ENCODE data around the gene AMN. TPM values are rescaled to one million over a fixed set of nuclear protein-coding genes. Genes with fewer than 3 reads are reported as not detected.

Gene AMN
- total and polyA plus RNA-seq, 9 of the 15 experiments (the other 6 are each of a cell fraction or from before 2014, with no cell fraction given), result 0.04 to 0.14 TPM; not detected in 7

DNA sequence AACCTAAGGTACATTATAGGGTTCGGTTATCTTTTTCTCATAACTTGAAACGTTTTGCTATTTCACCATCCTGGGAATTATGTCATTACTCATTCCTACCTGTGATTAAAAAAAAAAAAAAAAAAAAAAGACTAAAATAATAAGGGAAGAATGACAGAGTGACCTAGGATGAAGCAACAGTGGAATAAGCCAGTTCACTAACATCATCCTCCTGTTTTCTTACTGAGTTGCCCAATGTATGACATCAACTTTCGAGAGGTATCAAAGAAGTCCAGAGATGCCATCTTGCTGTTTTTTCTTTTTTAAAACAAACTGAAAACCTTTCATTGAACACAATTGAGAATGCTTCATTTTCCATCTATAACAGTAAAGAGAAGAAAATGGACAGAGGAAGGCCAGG lies 42.8 kb downstream of the AMN start:
- Histone ChIP-seq H3K9me3 (replicated peaks; ENCODE audit: control insufficient read depth, insufficient read depth, low read depth, low read length) (no peaks in the 10 kb centered on the region), H3K9me1 (ENCODE audit: control insufficient read depth, insufficient read depth, low read length) (no peaks in the 10 kb centered on the region), H3K27me3 (ENCODE audit: control insufficient read depth in 2 of 2, insufficient read depth in 2 of 2, low read length in 2 of 2) (no peaks in the 10 kb centered on the region), H3K4me3 (no peak overlapping the region), H3K4me1 (replicated peaks in 1 of 2; ENCODE audit: control insufficient read depth in 2 of 2, insufficient read depth in 2 of 2, low read length in 2 of 2) (peaks cover 0 to 5% of the 10 kb centered on the region in 2 experiments; a peak in 1 of 5 replicates), H3K9ac (ENCODE audit: insufficient read depth in 1 of 2, low read depth in 2 of 2, low read length in 2 of 2) (no peak overlapping the region), H3K27ac (ENCODE audit: extremely low read depth, low read depth, low read length) (no peak overlapping the region), H3K36me3 (ENCODE audit: control insufficient read depth, insufficient read depth, low read length) (peaks cover 49% of the 10 kb centered on the region; the same call in 2 of the 3 replicates), H4K20me1 (replicated peaks; ENCODE audit: control insufficient read depth, insufficient read depth, low read length) (no peaks in the 10 kb centered on the region), H2AFZ (ENCODE audit: low read depth, low read length) (no peak overlapping the region), H3K79me2 (ENCODE audit: control insufficient read depth, insufficient read depth, low read length) (no peaks in the 10 kb centered on the region), H3K4me2 (ENCODE audit: insufficient read depth, low read length) (no peak overlapping the region)
- DNase-seq (ENCODE audit: extremely low read depth in 1 of 4, low spot score in 3 of 4) (no peak), FAIRE-seq (no peak), ATAC-seq (no peak)
- CTCF ChIA-PET (ENCODE audit: low intra/inter-chr PET ratio), result no interaction called here
- POLR2A ChIA-PET, result no interaction called here
- in situ Hi-C loops (cut with MboI) (no loop called here), intact Hi-C loops (cut with micrococcal nuclease) (no loop called here)
- BruUV-seq (replicated peaks), result no TSS peak
- WGBS (ENCODE audit: insufficient coverage, low coverage, missing lambda C conversion rate), result 49% methylated on average over 3 of the region's 3 CpGs
- TF ChIP-seq POLR2G (IDR thresholded peaks at IDR 0.05; ENCODE audit: low read depth, low read length), result no peak
- no peak for TF ChIP-seq TEAD2 (tag; IDR thresholded peaks at IDR 0.05)
- TF ChIP-seq MTA2 (IDR thresholded peaks at IDR 0.05; ENCODE audit: low read depth), result no peak
- TF ChIP-seq NRF1 (conservative IDR thresholded peaks at IDR 0.05 in 1 of 2, IDR thresholded peaks at IDR 0.05 in 1 of 2), result no peak
- TF ChIP-seq, protein P1, sequence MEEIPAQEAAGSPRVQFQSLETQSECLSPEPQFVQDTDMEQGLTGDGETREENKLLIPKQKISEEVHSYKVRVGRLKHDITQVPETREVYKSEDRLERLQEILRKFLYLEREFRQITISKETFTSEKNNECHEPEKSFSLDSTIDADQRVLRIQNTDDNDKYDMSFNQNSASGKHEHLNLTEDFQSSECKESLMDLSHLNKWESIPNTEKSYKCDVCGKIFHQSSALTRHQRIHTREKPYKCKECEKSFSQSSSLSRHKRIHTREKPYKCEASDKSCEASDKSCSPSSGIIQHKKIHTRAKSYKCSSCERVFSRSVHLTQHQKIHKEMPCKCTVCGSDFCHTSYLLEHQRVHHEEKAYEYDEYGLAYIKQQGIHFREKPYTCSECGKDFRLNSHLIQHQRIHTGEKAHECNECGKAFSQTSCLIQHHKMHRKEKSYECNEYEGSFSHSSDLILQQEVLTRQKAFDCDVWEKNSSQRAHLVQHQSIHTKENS (CRISPR knock-in tag; IDR thresholded peaks at IDR 0.05), result no peak
- TF ChIP-seq EHMT2 (IDR thresholded peaks at IDR 0.05), result no peak
- no peak for TF ChIP-seq POLR2AphosphoS5 (IDR thresholded peaks at IDR 0.05; ENCODE audit: control insufficient read depth, insufficient read depth, low read depth, low read length)
- TF ChIP-seq, protein P2, sequence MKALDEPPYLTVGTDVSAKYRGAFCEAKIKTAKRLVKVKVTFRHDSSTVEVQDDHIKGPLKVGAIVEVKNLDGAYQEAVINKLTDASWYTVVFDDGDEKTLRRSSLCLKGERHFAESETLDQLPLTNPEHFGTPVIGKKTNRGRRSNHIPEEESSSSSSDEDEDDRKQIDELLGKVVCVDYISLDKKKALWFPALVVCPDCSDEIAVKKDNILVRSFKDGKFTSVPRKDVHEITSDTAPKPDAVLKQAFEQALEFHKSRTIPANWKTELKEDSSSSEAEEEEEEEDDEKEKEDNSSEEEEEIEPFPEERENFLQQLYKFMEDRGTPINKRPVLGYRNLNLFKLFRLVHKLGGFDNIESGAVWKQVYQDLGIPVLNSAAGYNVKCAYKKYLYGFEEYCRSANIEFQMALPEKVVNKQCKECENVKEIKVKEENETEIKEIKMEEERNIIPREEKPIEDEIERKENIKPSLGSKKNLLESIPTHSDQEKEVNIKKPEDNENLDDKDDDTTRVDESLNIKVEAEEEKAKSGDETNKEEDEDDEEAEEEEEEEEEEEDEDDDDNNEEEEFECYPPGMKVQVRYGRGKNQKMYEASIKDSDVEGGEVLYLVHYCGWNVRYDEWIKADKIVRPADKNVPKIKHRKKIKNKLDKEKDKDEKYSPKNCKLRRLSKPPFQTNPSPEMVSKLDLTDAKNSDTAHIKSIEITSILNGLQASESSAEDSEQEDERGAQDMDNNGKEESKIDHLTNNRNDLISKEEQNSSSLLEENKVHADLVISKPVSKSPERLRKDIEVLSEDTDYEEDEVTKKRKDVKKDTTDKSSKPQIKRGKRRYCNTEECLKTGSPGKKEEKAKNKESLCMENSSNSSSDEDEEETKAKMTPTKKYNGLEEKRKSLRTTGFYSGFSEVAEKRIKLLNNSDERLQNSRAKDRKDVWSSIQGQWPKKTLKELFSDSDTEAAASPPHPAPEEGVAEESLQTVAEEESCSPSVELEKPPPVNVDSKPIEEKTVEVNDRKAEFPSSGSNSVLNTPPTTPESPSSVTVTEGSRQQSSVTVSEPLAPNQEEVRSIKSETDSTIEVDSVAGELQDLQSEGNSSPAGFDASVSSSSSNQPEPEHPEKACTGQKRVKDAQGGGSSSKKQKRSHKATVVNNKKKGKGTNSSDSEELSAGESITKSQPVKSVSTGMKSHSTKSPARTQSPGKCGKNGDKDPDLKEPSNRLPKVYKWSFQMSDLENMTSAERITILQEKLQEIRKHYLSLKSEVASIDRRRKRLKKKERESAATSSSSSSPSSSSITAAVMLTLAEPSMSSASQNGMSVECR (CRISPR knock-in tag; IDR thresholded peaks at IDR 0.05), result no peak
- no peak for TF ChIP-seq TCFL5 (CRISPR knock-in tag; conservative IDR thresholded peaks at IDR 0.05)
- no peak for TF ChIP-seq ZNF41 (CRISPR knock-in tag; conservative IDR thresholded peaks at IDR 0.05)
- TF ChIP-seq, protein P3, sequence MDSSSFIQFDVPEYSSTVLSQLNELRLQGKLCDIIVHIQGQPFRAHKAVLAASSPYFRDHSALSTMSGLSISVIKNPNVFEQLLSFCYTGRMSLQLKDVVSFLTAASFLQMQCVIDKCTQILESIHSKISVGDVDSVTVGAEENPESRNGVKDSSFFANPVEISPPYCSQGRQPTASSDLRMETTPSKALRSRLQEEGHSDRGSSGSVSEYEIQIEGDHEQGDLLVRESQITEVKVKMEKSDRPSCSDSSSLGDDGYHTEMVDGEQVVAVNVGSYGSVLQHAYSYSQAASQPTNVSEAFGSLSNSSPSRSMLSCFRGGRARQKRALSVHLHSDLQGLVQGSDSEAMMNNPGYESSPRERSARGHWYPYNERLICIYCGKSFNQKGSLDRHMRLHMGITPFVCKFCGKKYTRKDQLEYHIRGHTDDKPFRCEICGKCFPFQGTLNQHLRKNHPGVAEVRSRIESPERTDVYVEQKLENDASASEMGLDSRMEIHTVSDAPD (CRISPR knock-in tag; IDR thresholded peaks at IDR 0.05), result no peak
- no peak for TF ChIP-seq TSC22D4 (tag; IDR thresholded peaks at IDR 0.05)
- TF ChIP-seq, protein P4, sequence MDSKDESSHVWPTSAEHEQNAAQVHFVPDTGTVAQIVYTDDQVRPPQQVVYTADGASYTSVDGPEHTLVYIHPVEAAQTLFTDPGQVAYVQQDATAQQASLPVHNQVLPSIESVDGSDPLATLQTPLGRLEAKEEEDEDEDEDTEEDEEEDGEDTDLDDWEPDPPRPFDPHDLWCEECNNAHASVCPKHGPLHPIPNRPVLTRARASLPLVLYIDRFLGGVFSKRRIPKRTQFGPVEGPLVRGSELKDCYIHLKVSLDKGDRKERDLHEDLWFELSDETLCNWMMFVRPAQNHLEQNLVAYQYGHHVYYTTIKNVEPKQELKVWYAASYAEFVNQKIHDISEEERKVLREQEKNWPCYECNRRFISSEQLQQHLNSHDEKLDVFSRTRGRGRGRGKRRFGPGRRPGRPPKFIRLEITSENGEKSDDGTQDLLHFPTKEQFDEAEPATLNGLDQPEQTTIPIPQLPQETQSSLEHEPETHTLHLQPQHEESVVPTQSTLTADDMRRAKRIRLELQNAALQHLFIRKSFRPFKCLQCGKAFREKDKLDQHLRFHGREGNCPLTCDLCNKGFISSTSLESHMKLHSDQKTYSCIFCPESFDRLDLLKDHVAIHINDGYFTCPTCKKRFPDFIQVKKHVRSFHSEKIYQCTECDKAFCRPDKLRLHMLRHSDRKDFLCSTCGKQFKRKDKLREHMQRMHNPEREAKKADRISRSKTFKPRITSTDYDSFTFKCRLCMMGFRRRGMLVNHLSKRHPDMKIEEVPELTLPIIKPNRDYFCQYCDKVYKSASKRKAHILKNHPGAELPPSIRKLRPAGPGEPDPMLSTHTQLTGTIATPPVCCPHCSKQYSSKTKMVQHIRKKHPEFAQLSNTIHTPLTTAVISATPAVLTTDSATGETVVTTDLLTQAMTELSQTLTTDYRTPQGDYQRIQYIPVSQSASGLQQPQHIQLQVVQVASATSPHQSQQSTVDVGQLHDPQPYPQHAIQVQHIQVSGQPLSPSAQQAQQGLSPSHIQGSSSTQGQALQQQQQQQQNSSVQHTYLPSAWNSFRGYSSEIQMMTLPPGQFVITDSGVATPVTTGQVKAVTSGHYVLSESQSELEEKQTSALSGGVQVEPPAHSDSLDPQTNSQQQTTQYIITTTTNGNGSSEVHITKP (IDR thresholded peaks at IDR 0.05; ENCODE audit: partially characterized antibody), result no peak
